GM19328 (cell line): Measurements from ENCODE around the gene GALP.
A peak's percentile ranks its signal among the peaks of the same experiment; 100 is the strongest.
"Not testable (repeated sequence)": the region's sequence is repeated elsewhere in the genome, so short reads cannot be mapped to it uniquely, and the experiment has no call there.

Source experiments
- ATAC-seq: cut with Tn5 transposase; IDR thresholded peaks from one replicate; pipeline ENCODE4 v1.9.1; 2021; ENCODE audit warnings: mild to moderate bottlenecking, moderate library complexity; ENCODE audit not compliant: unreplicated experiment

GALP gene

DNA sequence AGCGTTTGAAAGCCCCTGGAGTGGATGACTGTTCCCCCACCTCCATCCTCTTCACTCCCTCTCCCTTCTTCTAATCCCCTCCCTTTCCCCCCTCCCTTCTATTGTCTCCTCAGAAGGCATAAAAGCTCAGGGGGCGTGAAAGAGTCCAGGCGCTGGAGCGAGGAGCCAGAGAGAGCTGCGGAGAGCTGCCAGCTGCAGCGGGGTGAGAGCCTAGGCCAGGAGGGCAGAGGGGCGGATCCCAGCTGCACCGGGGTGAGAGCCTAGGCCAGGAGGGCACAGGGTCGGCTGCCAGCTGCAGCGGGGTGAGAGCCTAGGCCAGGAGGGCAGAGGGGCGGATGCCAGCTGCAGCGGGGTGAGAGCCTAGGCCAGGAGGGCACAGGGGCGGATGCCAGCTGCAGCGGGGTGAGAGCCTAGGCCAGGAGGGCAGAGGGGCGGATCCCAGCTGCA, at the start of gene GALP:
GALP (plus strand) TSS at position 148 of the 447 bp plus-strand sequence. CDS start 1,101 bp downstream, outside the sequence.
- not testable (repeated sequence) for ATAC-seq

DNA sequence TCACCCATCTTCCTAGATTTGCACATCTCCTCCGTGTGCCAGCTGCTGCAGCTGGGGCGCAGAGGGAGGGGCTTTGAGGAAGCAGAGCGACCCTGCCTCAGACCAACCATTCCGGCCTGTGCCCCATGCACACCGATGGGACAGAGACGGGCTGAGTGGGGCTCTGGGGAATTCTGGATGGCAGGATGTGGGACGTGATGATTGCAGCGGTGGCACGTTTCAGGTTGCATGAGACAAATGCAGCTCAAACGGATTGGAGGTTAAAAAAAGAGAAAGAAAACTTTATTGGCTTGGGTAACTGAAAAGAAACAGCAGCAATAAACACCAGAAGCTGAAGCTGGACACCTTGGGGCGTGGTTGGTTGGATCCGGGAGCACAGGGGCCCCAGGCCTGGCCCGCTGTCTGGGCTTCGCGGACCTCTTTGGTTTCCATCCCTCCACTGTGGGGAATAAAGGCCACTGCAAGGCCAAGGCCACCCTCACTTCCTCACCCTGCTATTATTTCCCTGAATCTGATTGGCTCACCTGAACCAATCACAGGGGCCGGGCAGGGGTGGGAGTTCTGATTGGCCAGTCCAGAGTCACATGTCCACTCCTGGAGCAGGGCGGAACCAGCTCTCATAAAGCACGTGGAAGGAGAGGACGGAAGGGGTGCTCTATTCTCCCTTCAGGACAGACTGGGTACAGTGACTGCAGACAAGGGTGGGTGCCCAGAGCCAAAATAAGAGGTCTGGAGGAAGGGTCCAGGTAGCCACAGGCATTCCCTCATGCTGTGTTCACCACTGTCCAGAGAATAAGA, 48.6 kb upstream of the GALP start:
- no peak for ATAC-seq

DNA sequence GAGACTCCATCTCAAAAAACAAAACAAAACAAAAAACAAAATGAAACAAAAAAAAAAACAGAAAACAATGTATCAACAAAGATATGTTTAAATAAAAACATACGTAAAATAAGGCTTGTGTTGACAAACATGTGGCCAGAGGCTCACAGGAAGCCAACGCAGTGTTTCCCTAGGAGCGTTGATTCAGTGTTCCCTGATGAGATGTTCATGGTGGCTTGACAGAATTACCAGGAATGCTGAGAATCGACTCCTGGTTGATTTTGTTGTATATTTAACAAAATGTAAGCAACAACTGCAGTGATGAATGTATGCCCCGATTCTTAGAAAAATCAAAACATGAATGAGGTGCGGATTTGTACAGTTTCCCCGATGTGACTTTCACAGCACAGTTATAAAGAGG, 45.8 kb upstream of the GALP start:
- no peak for ATAC-seq

DNA sequence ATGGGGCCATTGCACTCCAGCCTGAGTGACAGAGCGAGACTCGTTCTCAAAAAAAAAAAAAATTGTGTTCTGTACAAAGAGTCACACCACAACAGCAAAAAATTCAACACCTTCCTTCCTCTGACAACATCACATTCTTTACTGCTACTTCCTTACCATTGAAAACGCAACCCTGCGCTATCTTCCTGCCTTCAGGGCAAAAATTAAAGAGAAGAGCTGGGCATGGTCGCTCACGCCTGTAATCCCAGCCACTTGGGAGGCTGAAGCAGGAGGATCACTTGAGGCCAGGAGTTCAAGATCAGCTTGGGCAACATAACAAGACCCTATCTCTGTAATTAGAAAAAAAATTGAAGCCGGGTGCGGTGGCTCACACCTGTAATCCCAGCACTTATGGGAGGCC, 44.2 kb upstream of the GALP start:
- no peak for ATAC-seq

DNA sequence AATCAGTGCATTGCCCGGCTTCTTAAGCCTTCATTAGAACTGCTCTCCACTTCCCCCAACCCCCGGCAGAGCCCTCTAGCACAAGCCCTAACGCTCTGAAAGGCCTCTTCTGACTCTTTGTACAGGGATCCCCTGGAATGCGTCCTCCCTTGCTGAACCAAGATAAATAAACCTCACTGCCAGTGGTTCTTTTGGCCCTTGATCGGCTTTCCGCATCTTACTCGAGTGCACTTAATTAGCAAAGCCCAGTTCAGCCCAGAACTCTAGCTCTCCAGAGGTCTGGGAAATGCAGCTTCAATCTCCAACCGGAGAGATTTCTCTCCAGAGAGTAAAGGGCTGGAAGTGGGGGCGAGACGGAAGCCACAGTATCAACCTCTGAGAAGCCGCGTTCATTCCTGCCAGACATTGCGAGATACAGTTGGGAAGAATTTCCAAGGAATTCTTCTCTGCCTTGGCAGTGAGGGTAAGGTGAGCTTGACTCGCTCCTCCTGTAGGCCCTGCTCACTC, 43.4 kb upstream of the GALP start:
- no peak for ATAC-seq

DNA sequence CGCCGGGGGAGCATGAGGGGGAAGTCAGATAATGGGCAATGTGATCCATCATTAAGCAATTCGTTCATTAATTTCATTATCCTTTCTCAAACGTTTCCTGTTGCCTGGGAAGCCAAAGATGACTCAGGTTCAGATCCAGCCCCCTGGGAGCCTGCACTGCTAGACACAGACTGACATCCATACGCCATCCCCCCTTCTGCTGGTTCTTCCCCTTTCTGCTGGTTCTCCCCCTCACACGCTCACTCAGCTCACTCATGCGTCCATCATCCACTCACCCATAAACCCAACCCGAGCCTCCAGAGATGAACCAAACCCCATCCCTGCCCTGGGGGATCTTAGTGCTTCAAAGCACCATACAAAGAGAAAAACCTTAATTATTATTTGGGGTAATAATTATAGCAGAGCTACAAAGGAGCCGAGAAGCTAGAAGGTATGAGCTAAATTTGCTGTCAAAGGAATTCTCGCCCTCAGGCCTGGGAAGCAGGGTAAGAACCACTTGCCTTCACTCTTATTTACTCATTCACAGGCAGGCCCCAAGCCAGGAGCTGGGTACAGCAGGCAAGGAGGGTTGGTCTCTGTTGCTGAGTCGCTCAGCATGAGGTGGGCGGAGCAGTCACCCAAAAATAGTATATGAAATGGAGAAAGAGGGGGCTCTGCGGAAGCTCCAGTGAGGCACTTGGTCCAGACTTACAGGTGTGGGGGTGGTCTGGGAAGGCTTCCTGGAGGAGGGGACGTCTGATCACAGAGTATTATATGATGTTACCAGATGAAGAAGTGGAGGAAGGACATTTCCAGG, 41.8 kb upstream of the GALP start:
- ATAC-seq = peak; percentile 64

DNA sequence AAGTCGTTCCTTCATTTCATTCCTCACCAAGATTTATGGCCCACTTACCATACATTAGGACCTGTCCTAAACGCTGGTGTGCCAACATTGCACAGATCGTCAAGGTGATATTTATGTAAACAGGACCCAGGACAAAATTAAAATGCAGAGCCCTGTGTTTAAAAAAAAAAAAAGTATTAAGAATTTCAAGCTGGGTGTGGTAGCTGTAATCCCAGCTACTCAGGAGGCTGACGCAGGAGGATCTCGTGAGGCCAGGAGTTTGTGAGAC, 41.2 kb upstream of the GALP start:
- no peak for ATAC-seq

DNA sequence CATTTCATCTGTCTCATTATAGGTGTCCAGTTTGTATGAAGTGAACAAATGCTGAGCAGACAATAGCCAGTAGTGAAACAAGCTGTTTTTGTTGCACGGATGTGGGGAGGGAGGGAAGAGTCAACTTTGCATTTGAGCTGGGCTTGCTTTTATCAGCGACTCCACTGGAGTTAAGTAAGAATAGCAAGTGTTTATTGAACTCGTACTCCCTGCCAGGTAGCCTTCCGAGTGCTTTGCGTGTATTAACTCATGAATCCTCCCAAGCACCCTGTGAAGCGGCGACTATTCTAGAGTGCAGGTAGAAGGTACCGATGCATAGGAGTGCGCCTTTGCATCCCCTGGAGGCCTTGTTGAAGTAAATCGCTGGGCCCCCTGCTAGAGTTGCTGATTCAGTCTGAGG, 39.4 kb upstream of the GALP start:
- ATAC-seq = no peak

DNA sequence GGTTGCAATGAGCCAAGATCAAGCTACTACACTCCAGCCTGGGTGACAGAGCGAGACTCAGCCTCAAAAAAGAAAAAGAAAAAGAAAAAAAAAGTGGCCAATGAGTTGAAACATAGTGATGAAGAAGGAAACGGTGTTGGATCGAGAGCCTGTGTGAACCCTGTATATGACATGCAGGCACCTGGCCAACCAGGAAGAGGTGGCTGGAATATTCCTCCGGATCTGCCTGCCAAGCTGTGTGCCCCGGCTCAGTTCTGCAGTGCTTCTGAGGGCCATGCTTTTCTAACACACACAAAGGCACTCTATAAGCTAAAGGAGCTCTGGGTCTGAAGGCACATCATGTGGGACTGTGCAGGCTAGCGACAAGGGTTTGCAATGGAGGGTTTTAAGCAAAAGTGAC, 38.4 kb upstream of the GALP start:
- ATAC-seq = no peak

DNA sequence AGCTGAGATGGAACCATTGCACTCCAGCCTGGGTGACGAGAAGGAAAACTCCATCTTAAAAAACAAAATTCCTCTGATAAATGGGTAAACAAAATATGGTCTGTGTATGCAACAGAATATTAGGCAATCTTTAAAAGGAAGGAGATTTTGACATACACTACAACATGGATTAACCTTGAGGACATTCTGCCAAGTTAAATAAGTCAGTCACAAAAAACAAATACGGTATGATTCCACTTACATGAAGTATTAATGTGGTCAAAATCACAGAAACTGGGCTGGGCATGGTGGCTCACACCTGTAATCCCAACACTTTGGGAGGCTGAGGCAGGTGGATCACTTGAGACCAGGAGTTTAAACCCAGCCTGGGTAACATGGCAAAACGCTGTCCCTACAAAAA, 37.7 kb upstream of the GALP start:
- no peak for ATAC-seq

DNA sequence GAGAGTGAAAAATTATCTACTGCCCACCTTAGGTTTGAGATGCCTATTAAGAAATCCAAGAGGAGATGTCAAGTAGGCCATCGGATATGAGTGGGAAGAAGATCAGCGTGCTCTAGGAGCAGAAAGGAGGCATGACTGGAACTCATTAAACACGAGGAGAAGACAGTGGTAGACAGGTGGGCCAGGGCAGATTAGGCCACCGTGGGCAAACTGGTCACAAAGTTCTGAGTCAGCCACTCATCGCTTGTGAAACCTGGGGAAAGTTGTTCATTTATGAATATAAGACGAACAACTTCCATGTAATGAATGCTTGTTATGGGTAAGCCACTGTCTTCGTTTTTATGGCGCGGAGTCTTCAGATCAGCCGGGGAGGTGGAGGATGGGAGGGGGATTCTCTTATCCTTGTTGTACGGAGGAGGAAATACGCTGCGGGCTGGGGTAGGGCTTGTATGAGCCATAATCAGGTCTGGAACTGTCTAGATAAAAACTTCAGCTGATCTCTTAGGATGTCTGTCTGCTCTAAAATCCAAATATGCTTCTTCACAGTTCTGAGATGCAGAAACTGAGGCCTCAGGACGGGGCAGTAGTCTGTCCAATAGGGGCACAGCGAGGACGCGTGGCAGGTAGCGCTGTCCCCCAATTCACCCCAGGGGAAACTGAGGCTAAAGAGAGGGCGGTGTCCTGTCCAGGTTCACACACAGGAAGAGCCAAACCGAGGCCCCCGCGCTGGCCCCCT, 35.8 kb upstream of the GALP start:
- no peak for ATAC-seq

DNA sequence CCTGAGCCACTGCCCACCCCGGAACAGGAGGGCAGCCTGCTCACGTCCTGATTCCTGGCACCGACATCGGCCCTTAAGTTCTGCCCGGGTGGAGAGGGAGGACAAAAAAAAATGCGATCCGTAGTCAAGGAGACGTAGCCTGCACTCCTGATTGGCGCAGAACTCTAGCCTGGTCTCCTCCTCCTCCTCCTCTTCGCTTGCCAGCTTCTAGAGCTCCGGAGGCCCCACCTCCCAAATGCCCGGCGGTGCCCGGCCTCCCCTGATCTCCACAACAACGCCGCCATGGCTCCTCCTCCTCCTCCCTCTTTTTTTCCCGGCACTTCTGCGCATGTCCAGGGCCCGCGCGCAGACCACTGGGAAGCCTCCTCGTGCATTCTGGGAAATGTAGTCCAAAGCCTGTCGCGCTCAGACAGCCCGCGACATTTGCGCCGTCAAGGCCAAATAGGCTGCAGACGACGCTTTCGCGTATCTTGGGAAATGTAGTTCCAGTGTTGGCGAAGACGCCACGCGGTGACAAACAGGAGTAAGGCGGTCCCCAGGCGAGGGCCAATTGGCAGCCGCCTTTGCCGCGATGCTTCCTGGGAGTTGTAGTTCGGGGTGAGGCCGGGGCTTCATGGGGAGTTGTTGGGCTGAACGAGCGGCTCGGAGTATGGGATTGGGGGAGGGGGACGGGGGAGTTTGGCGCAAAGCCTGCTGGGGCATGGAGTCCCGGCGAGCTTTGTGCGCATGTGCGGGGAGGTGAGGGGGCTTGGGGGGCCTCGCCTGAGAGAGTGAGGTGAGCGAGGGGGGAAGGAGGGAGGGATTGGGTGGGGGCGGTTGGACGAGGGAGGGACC, 35.0 kb upstream of the GALP start, which contains the start of gene ZNF444:
ZNF444 (plus strand) TSS at position 705 of the 834 bp plus-strand sequence. CDS start 5,625 bp downstream, outside the sequence.
- ATAC-seq = peak; percentile 82

DNA sequence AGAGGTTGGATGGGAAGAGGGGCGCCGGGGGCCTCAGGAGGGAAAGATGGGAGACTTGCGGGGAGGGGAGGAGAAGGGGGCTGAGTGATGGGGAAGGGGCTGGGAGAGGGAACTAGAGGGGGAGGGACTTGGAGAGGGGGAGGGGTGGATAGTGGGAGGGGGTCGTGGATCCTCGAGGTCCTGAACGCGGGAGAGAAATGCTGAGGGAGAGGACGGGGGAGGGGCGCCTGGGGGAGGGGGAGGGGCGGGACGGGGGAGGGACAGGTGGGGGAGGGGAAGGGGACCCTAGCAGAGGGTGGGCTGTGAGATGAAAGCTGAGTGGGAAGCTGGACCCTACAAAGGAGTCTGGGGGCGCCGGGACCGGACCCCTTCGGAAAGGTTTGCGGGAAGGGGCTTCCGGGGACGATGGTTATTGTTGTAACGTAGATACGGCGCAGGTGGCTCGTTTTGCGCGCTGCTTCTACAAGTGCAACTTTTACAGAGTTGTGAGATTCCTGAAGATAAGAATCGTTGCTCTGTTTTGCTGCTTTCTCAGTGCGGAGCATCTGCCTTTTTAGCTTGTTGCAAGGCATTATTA, 34.3 kb upstream of the GALP start:
- no peak for ATAC-seq

DNA sequence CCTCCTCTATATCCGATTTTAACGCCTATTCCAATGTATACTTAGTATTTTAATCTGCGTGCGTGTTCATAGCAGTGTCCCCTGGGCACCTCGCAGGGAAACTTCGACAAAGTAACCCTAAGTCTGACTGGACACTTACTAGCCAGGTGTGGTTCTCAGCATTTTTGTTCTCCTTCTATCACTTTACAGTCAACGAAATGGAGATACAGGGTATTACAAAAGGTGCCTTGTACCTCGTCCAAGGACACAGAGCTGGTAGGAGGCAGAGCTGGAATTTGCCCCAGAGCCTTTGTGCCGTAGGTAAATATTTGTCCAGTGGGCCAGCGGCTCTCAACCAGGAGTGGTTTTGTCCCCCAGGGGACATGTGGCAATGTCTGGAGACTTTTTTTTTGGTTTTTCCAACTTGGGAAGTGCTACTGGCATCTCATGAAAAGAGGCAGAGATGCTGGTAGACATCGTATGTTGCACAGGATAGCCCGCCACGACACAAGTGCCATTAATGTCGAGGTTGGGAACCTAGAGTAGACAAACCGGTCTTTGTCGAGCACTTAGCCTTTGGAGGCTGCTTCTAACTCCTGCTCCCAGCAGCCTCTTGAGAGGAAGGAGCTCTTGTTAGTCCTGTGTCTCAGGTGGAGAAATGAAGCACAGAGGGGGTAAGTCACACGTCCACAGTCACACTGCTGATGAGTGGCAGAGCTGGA, 33.6 kb upstream of the GALP start:
- no peak for ATAC-seq

DNA sequence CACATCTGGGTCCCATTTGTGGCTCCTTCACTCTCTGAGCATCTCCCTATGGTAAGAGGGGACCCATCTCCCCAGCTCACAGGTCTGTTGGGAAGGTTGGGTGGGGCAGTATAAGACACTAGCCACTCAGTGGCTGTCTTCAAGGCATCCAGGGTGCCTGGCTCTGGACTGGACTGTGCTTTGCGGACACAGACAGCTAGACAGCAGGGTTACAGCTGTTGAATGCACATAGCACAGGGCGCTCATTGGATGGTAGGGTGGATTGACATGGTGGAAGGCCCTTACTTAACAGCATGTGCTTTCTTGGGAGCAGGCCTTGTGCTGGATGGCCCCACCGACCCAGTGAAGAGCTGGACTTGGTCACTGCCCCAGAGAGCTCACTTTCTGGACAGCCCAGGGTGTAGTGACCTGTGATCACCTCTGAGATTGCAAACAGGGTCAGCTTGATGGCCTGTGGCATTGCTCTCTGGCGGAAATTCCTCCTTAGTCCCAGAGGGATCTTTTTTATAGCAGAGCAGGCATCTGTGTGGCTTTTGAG, 32.8 kb upstream of the GALP start:
- no peak for ATAC-seq

DNA sequence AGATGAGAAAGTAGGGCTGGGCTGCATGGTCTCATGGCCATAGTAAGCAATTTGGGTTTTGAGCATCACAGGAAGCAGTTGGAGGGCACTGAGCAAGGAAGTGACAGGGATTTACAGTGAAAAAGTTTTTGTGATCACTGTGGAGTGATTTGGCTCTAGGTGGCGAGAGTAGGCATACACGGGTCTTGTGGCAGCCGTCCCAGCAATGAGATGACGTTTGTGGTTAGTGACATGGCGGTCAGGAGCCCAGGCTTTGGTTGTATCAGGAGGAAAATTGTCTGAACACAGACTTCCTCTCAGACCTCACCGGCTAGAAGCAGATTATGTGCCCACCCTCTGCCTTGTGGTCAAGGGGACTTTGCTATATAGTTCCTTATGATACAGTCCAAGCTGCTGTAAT, 31.4 kb upstream of the GALP start:
- ATAC-seq = no peak

DNA sequence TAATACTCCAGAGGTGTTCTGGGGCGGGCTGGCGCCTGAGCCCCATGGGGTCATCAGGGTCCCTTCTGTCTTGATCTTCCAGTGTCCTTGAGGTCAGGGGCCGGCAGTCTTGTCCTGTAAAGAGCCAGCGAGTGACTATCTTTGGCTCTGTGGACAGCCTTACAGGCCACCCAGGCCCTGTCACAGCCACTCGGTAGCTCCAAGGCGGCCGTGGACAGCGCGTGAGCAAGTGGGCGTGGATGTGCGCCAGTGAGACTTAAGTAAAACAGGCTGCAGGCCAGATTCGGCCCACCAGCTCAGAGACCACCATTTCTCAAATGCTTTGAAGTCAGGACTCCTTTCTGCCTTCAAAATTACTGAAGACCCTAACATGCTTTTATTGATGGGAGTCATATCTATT, 31.0 kb upstream of the GALP start:
- ATAC-seq = no peak

DNA sequence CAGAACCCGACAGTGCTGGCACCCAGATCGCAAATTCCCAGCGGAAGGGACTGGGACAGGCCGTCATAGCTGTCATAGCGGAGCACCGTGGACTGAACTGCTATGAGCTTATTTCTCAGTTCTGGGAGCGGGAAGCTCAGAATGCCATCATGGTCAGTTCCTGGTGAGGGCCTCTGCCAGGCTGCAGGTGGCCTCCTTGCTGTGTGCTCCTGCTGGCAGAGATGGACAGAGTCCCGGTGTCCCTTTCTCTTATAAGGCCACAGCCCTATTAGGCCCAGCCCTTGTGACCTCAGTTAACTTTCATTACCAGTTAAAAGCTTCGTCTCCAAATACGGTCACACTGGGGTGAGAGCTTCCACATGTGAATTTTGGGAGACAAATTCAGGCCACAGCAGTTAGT, 30.1 kb upstream of the GALP start:
- ATAC-seq = no peak

DNA sequence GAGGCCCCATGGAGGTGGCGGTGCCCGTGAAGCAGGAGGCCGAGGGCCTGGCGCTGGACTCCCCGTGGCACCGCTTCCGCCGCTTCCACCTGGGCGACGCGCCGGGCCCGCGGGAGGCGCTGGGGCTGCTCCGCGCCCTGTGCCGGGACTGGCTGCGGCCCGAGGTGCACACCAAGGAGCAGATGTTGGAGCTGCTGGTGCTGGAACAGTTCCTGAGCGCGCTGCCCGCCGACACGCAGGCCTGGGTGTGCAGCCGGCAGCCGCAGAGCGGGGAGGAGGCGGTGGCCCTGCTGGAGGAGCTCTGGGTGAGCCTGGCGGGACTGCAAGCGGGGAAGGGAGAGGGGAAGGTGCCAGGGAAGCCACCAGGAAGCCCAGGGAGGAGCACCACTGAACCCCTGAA, 28.9 kb upstream of the GALP start:
- ATAC-seq = no peak
